ENCODE measurements around the gene ZNF407.

- TF ChIP-seq CTCF (IDR thresholded peaks at IDR 0.05) (no peak), POLR2A (IDR thresholded peaks at IDR 0.05) (no peak)
Measured at GRCh38 chr18:74622072-74622471, 24.4 kb downstream of the ZNF407 start.

Data from adrenal gland (tissue), 5 donors.